HG02970 (cell line): Measurements from ENCODE around the gene DLG2.
A peak's percentile ranks its signal among the peaks of the same experiment; 100 is the strongest.

Source experiments
- ATAC-seq: cut with Tn5 transposase; IDR thresholded peaks from one replicate; pipeline ENCODE4 v1.9.1; 2021; ENCODE audit warnings: mild to moderate bottlenecking, moderate library complexity, moderate number of reproducible peaks; ENCODE audit not compliant: unreplicated experiment, low FRiP score

Gene DLG2

DNA sequence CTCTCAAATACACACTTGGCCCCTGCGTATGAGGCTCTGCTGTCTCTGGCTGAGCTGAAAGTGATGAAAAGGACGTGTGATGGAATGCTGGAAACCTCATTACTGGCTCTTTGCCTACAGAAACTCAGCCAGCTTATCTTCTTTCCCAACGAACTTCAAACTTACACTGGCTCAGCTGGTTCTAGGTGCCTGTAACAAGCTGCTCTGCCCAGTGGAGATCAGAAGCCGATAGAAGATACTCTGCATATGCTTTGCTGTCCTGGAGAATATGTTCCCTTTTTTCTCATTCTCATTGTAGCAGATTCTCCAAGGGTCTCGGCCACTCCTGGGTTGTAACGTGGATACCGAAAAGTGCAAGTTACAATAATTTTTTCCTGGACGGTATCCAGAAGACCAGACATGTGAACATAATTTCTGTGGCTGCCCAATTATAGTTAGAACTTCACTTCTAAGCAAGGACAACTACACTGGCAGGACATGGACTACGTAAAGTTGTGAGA, 1935.6 kb downstream of the DLG2 start:
- ATAC-seq, result no peak

DNA sequence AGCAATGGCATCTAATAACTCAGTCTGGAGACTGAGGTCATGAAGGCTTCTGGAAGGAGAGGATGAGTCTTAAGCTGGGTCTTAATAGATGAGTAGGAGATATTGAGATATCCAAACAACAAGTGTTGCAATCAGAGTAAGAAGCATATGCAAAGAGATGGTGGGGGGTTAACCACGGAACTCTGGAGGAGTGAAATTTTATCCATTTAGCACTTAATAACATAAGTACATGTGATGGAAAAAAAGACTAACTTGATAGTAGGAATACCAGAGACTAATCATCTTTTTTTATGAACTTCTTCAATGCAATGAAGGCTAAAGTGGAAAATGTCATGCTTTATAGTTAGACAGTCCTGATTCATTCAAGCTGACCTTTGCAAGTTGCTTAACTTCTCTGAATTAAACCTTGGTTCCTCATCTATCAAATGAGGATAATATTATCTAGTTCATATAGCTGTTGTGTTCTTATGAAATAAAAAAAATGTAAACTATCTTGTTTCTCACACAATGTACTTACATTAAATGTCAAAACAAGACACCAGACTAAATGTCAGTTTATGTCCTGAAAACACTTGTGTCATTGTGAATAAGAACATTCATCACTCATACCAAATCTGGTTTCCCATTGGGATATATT, 1937.9 kb downstream of the DLG2 start:
- no peak for ATAC-seq

DNA sequence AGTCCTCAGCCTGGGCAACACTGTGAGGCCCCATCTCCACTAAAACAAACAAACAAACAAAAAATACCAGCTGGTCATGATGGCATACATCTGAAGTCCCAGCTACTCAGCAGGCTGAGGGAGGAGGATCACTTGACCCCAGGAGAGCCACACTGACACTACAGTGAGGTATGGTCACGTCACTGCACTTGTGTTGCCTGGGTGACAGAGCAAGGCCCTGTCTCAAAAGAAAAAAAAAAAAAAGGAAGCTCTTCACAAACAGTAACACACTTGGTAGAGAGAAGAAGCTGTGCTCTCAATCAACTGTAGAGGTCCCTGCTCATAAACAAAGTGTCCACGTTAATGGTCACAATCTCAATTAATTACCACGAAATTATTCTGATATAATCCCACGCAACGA, 1939.4 kb downstream of the DLG2 start:
- no peak for ATAC-seq

DNA sequence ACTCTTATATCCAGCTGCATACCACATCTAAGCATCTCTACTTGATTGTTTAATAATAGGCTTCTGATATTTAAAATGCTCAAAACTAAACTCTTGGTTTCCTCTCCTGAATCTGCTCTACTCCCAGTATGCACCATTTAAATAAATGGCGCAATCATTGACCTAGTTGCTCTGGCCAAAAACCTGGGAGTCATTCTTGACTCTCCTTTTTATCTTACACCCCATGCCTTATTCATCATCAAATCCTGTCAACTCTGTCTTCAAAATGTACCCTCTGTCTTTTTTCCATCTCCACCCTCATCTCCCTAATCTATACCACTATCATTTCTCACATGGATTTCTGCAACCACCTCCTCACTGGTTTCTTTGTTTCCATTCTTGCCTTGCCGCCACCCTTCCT, 1941.4 kb downstream of the DLG2 start:
- no peak for ATAC-seq

DNA sequence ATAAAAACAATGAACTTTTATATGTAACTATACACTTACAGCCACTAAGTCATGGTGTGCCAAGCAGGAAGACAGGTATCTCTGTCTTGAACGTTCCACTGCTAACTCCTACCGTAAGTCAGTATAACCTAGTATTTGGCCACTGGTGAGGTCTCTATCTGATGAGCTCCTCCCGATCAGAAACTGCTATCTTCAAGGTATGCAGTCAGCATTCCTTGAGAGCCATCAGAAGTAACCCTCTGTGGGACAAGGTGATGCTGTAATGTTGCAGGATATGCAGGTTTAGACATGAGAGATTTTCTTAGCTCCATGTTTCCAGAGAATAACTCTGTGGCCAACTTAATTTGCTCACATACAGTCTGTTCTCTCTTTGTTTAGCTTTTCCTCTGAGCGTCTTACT, 1943.1 kb downstream of the DLG2 start:
- ATAC-seq, result no peak

DNA sequence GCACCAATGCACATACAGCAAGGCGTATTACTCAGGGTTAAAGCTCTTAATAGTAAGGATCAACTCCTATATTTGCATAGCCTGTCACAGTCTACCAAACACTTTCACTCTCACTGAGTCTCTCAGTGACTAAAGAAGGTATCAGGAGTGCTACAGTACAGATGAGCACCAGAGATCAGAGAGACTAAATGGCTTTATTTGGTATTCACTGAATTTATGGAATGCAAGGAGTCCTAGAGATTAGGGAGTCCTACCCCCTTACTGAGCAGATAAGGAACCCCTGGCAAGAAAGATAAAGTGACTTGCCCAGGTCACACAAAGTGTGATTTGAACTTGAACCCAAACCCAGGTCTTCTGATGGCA, 1944.6 kb downstream of the DLG2 start:
- peak; percentile 67 for ATAC-seq

DNA sequence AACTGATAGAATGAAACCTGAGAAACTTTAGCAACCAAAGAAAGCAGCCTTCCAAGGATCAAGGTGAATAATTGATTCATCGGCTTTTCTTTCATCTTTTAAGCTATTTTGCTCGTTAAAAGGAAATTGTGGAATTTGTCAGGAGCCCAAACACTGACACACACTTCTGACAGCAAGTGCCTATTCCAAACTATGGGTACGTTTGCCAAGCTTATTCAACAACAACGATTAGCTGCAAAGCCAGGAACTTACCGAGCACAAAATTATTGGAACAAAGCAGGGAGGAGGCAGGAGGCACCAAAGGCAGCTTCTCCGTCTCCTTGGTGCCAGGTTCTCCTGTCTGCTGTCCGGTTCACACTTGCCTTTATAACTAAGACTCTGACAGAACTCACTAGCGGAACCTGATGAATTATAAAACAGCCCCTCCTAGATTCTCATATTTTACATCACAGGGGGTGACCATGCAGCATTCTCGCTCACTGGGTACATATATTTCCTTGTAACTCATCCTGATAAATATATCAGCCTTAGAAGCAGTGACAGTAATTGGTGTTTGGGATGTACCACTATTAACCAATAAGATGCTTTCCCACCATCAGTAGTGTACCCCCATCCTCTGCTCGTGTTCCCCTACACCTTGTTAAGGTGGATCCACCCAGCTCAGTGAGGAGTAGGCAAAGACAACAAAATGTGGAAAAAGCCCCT, 1945.1 kb downstream of the DLG2 start:
- ATAC-seq, result no peak

DNA sequence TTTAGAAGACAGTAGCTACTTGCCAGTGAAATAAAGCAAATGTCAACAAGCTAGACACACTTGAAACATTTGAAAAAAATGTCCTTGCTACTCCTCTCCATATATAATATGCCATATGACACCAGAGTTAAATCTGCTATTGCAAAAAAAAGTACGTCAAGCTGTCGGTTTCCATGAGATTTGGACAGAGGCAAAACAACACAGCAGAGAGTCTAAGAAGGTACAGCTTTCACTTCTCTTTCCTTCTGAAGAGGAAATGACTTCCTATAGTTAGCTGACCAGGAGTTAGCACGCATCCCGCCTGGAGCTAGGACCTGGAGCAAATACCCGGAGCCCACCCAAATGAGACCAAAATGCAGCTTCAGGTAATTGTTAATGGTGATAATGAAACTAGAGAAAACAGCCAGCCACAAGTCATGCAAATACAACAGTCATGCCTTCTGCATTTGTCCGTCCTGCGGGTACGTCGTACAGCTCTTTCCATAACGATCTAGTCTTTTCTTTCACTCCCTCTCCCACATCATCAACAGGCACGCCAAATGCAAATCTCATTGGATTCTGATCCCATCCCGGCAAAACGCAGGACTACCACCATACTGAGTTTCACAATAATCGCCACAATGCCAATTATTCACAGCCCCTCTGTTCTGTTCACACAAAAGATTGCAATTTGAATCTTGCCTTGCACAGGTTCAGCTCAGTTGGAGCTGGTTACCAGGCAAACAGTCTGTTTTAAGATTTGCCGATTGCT, 1945.9 kb downstream of the DLG2 start:
- ATAC-seq, result no peak

DNA sequence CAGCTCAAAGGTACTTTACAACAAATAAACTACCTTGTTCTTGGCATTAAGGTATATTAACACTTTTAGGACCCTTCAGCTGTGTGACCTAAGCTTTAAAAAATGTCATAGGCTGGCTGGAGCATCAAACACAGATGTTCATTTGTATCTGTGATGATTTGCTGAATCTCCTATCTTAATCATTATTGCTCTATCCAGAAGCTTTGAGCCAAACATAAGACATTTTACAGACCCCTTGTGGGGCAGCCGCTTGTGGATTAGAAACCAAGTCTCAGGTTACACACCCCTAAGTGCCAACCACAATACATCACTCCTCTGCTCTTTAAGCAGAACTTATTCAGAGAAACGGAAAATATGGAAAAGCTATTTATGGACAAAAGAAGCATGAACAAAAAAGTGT, 1946.8 kb downstream of the DLG2 start:
- ATAC-seq, result no peak

DNA sequence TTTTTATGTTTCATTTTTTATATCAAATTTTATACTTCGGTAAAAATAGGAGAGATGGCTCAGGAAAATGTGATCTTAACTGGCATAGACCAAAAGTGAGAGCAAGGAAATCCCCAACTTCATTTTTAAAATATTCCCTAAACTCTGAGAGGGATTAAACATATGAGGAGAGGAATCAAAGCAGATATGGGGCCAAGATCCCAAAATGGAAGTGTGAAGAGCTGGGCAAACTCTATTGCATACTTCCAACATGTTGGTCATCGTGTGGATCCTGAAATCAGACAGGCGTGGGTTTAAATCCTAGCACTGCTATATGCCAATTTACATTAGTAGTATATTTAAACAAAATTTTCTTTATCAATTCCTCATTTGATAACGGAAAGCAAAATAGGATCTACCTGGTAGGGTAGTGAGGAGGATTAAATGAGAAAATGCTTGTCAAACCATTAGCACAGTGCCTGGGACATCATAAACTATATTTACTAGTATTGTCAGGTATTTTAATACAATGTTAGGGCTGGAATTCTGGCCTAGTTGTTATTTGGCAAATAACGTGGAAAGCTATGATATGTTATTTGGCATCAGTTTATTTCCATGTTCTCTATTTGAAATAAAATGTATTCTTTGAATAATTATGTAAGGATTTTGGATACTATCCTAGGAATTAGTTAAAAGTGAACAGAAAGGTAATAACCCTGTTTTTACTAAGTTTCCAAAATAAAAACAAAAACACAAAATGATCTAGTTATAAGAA, 1948.1 kb downstream of the DLG2 start:
- ATAC-seq, result no peak

DNA sequence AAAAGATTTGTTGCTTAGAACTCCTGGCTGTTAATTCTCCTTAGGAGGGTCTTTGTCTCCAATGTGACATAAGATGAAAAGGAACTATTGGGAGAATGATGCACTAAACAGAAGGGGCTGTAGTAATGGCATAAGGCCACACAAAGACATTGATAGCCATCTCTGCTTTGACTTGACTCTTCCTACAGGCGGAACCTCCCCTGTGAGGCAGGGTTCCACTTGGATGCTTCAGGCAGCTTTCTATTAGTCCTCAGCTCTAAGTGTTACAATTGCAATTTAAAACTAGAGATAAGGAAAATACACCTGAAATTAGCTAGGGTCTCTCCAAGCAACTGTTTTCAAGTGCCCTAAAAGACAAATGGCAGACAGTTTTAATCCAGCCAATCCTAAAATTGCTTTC, 1949.4 kb downstream of the DLG2 start:
- ATAC-seq, result no peak

DNA sequence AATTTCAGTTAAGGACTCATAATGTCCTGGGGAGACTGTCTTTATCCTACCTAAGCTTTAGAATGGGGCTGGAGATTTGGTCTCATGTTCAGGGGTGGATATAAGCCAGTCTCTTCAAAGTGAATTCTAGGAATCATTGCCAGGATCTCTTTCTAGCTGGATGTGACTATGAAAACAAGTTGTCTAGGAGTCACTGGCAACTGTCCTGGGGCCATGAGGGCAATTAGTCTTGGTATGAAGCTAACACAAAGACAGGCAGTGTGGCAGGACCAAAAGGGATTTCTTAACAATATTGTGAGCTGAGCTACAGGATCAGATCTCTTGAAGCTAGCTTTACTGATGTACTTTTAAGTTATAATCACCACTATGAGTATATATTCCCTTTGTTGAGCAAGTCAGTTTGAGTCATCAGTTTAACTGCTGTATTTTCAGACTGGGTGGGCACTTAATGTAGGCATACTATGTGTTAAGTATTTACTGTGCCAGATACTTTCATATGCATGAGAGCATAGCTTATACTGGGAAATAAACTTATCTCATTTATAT, 1951.0 kb downstream of the DLG2 start:
- no peak for ATAC-seq

DNA sequence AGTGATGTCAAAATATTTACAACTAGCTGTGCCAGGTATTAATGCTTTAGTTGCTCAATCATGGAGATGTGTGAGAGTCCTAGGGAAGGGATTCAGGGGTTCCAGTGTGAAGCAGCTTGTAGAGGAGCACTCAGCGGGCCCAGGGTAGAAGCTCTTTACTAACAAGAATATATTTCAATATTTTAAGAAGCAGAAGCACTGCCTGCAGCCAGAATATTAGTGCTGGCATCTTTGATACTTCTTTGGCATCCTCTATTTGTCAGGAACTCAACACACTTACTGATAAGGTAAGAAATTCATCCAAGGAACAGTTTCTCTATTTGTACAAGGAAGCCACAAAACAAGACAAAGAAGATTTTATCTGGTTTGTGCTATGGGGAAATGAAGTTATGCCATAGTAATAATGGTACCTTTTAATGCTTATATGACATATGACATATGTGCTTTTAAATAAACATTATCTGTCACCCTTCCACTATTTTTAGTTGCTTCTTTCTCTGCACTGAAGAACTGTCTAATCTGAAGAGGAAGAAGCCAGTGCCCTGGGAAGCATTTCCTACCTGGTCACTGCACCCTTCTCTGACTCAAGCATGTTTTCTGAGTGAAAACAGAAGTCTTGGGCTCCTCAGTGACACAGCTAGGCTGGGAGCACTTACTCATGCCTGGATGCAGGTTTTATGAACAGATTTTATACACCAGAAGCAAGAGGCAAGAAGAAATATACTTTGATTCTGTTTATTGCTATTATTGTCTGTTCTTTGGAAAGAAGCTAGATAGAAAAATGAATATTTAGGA, 1952.8 kb downstream of the DLG2 start:
- ATAC-seq, result no peak

DNA sequence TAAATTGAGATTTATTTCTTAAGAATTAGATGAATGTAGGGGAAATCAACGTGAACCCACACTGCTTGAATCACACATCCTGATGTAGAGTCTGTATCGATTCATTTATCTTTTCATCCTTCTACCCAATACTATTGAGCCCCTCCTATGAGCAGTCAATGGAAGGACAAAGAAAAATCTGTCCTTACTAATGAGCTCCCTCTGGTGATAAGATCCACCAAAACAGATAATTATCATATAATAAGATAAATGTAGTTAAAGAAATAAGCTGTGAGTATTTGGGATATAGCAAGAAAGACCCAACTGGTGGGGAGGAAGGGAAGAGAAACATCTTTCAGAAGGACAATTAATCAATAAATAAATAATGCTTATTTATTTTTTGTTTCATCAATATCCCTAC, 1955.9 kb downstream of the DLG2 start:
- no peak for ATAC-seq

DNA sequence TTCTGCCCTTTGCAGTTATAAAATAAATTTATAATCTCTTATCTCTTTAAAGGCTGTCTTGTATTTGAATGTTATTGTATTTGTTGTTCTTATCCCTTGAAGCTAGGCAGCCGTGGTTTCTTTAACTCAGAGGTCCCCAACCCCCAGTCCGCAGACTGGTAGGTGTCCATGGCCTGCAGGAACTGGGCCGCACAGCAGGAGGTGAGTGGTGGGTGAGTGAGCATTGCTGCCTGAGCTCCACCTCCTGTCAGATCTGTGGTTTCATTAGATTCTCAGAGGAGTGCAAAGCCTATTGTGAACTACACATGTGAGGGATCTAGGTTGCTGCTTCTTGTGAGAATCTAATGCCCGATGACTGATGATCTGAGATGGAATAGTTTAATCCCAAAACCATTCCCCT, 1961.0 kb downstream of the DLG2 start:
- ATAC-seq, result no peak

DNA sequence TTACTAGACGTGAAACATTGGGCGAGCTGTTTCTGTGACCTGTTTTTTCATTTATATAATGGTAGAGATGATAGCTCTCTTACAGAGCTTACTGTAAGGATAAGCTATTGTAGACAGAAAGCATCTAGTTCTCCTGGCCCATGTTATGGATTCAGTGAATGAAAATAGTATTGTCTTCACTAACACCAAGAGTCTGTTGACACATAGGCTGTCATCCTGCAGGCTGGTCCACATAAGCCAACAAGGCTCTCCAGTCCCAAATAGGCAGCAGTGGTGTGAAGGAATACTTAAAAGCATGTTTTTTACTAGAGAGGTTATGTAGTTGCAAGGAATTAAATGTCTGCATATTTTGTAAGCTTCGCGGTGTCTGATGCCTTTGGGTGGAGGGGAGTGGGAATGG, 1963.2 kb downstream of the DLG2 start:
- ATAC-seq, result no peak

DNA sequence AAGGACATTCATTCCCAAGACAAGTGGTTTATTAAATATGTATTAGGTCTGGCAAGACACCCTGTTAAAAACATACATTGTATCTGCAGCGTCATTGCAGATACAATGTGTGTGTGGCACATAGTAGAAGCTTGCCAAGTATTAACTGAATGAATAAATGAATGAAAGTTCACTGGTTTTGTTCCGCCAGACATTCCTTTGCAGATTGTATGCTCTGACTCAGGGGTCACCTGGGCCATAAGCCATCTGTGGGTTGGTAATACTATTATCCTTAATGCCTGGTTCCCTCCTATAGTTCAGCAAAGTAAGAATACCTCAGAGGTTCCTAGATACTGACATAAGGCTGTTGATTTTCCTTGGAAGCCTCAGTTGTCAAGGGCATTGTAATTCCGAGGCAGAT, 1963.7 kb downstream of the DLG2 start:
- ATAC-seq, result no peak

DNA sequence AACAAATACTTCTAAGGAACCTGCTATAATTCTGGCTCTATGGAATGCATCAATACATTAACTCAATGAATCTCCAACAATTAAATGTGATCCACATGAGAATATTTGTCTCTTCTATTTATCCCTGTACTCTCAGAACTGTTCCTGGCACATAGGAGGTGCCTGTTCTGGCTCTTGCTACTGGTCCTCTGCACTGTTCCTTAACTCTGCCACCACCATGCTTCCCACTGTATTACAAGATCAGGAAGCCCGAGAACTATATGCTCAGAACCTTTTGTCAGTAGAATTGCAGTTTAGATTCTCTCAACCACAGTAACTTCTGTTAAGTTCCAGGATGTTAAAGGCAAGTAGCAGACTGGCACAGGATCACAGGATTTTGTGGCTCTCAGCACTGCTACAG, 1964.7 kb downstream of the DLG2 start:
- ATAC-seq, result no peak

DNA sequence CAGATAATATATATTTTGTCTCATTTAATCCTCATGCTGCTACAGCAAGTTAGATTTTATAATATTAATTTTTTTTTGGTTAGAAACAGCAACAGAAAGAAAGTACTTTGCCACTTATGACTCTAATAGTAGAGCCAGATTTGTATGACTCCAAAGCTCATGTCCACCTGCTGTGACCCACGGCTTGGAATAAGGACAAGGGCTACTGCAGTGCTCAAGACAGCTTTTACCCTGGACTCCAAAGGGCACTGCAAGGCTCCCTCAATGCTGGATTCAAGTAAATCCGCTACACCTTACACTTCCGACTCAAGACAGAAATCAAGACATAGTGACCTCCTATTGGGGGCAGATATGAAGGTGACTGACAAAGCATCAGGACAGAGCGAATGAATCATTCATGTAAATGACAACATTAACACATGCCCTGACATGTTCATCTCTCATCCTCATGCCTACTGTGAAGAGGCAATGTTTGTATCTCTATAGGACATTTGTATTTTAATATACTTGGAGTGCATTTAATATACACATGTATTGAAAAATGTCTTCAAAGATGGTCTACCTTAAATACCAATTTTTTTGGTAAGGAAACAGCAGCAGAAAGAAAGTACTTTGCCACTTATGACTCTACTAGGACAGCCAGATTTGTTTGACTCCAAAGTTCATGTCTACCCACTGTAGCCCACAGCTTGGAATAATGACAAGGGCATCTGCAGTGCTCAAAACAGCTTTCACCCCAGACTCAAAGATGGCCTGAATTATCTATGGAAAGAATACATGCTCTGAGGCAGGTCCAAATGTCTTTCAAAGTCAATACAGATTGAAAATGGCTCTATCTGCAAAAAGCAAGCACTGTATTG, 1965.4 kb downstream of the DLG2 start:
- ATAC-seq, result no peak
